Trophoblast cell (in vitro differentiated cells and primary cell): ENCODE results near the gene PTPRN2.

Source experiments
- DNase-seq, 2 donors: peaks; one replicate each; pipeline ENCODE4 v3.0.0-alpha.2; 2016
- H2AFZ ChIP-seq: 2 replicates; pipeline ENCODE4 v1.6.1; 2013; ENCODE audit warnings: low read length, moderate library complexity, mild to moderate bottlenecking; ENCODE audit not compliant: insufficient read depth, poor library complexity
- H2AK5ac ChIP-seq: 2 replicates; pipeline ENCODE4 v1.6.1; 2013; ENCODE audit warnings: mild to moderate bottlenecking, low read length
- H2BK120ac ChIP-seq: 2 replicates; pipeline ENCODE4 v1.6.1; 2013; ENCODE audit warnings: low read length, mild to moderate bottlenecking, moderate library complexity; ENCODE audit not compliant: insufficient read depth, poor library complexity
- H2BK12ac ChIP-seq: 2 replicates; pipeline ENCODE4 v1.6.1; 2013; ENCODE audit warnings: mild to moderate bottlenecking, low read length, moderate library complexity
- H2BK5ac ChIP-seq: 2 replicates; pipeline ENCODE4 v1.6.1; 2013; ENCODE audit warnings: low read length, low read depth, moderate library complexity, mild to moderate bottlenecking; ENCODE audit not compliant: poor library complexity
- H3K14ac ChIP-seq: 2 replicates; pipeline ENCODE4 v1.6.1; 2013; ENCODE audit warnings: mild to moderate bottlenecking, low read length
- H3K18ac ChIP-seq: 2 replicates; pipeline ENCODE4 v1.6.1; 2013; ENCODE audit warnings: mild to moderate bottlenecking, low read length
- H3K23ac ChIP-seq: 2 replicates; pipeline ENCODE4 v1.6.1; 2013; ENCODE audit warnings: low read length
- H3K27ac ChIP-seq: 2 replicates; pipeline ENCODE4 v1.5.1; 2013; ENCODE audit warnings: low read depth, mild to moderate bottlenecking, inconsistent platforms, low read length, moderate library complexity
- H3K27me3 ChIP-seq: 2 replicates; pipeline ENCODE4 v1.6.1; 2013; ENCODE audit warnings: inconsistent platforms, mild to moderate bottlenecking, low read length, moderate library complexity; ENCODE audit not compliant: insufficient read depth
- H3K36me3 ChIP-seq, 2 experiments: 1 replicate in 1 of 2; 2 replicates in 1 of 2; pipeline ENCODE4 v1.6.1; 2013; ENCODE audit warnings: low read length in 2 of 2, mild to moderate bottlenecking in 2 of 2, moderate library complexity in 1 of 2; ENCODE audit not compliant: insufficient read depth in 2 of 2, control insufficient read depth in 1 of 2
- H3K4ac ChIP-seq: 2 replicates; pipeline ENCODE4 v1.6.1; 2013; ENCODE audit warnings: low read depth, mild to moderate bottlenecking, low read length, moderate library complexity
- H3K4me1 ChIP-seq, 2 experiments: 1 replicate in 1 of 2; 2 replicates in 1 of 2; pipeline ENCODE4 v1.6.1; 2013; ENCODE audit warnings: low read length in 2 of 2, mild to moderate bottlenecking in 2 of 2, moderate library complexity in 1 of 2; ENCODE audit not compliant: insufficient read depth in 2 of 2, control insufficient read depth in 1 of 2
- H3K4me2 ChIP-seq: 2 replicates; pipeline ENCODE4 v1.6.1; 2013; ENCODE audit warnings: inconsistent platforms, mild to moderate bottlenecking, low read length, moderate library complexity
- H3K4me3 ChIP-seq: 2 replicates; pipeline ENCODE4 v1.5.1; 2013; ENCODE audit warnings: mild to moderate bottlenecking, low read depth, low read length, inconsistent platforms
- H3K79me1 ChIP-seq: one replicate; pipeline ENCODE4 v1.6.1; 2013; ENCODE audit warnings: low read length
- H3K79me2 ChIP-seq: 2 replicates; pipeline ENCODE4 v1.6.1; 2013; ENCODE audit warnings: low read length, mild to moderate bottlenecking; ENCODE audit not compliant: control insufficient read depth, insufficient read depth, poor library complexity
- H3K9ac ChIP-seq: 2 replicates; pipeline ENCODE4 v1.6.1; 2013; ENCODE audit warnings: mild to moderate bottlenecking, low read length
- H3K9me3 ChIP-seq: 2 replicates; pipeline ENCODE4 v1.6.1; 2013; ENCODE audit warnings: low read depth, mild to moderate bottlenecking, control low read depth, inconsistent platforms, low read length; ENCODE audit not compliant: insufficient read depth
- H4K12ac ChIP-seq: 2 replicates; pipeline ENCODE4 v1.6.1; 2013; ENCODE audit warnings: low read depth, mild to moderate bottlenecking, low read length, moderate library complexity
- H4K8ac ChIP-seq: 2 replicates; pipeline ENCODE4 v1.6.1; 2013; ENCODE audit warnings: low read depth, mild to moderate bottlenecking, low read length, moderate library complexity
- H4K91ac ChIP-seq: one replicate; pipeline ENCODE4 v1.6.1; 2013; ENCODE audit warnings: low read depth, mild to moderate bottlenecking, low read length, moderate library complexity
- WGBS: extraction: QIAGEN DNeasy Blood & Tissue Kit; methylation state at CpG from one replicate; pipeline ENCODE4 v1.1.7; 2013; ENCODE audit warnings: missing lambda C conversion rate; ENCODE audit not compliant: insufficient read length, insufficient coverage; ENCODE audit errors: extremely low coverage; 5-methylcytosine and 5-hydroxymethylcytosine counted together

Gene PTPRN2

GRCh38 chr7:158145370-158145769, 442.3 kb downstream of the PTPRN2 start:
- Histone ChIP-seq H2AK5ac (no peak overlapping the region), H4K8ac (no peak overlapping the region), H3K9ac (no peak overlapping the region), H3K18ac (no peak overlapping the region), H3K23ac (no peak overlapping the region), H2AFZ (no peak overlapping the region), H3K27ac (no peak overlapping the region), H3K14ac (no peak overlapping the region), H3K4me2 (no peak overlapping the region), H3K4ac (no peak overlapping the region), H3K36me3 (peaks cover 0 to 2% of the 10 kb centered on the region in 2 experiments), H3K4me1 (no peaks in the 10 kb centered on the region), H2BK12ac (no peak overlapping the region), H2BK5ac (no peak overlapping the region), H4K12ac (no peak overlapping the region), H3K27me3 (no peaks in the 10 kb centered on the region), H2BK120ac (no peak overlapping the region), H3K79me2 (no peaks in the 10 kb centered on the region), H3K9me3 (peaks cover 66% of the 10 kb centered on the region), H4K91ac (no peak overlapping the region), H3K4me3 (no peak overlapping the region), H3K79me1 (no peaks in the 10 kb centered on the region)
- no peak for DNase-seq
- no CpG with 5 or more reads among the region's 13 CpGs for WGBS

GRCh38 chr7:158143196-158144120, 444.2 kb downstream of the PTPRN2 start:
- Histone ChIP-seq H3K23ac (no peak overlapping the region), H3K9me3 (peaks cover 69% of the 10 kb centered on the region), H3K4me1 (no peaks in the 10 kb centered on the region), H3K79me2 (no peaks in the 10 kb centered on the region), H3K27ac (no peak overlapping the region), H4K8ac (no peak overlapping the region), H3K18ac (no peak overlapping the region), H2AK5ac (no peak overlapping the region), H3K79me1 (no peaks in the 10 kb centered on the region), H2BK120ac (no peak overlapping the region), H3K4ac (no peak overlapping the region), H2BK12ac (no peak overlapping the region), H2BK5ac (no peak overlapping the region), H4K12ac (no peak overlapping the region), H4K91ac (no peak overlapping the region), H3K9ac (no peak overlapping the region), H3K14ac (no peak overlapping the region), H3K27me3 (no peaks in the 10 kb centered on the region), H3K4me2 (no peak overlapping the region), H3K4me3 (no peak overlapping the region), H3K36me3 (no peaks in the 10 kb centered on the region), H2AFZ (no peak overlapping the region)
- DNase-seq: no peak
- WGBS: no CpG with 5 or more reads among the region's 34 CpGs

- DNase-seq: no peak
- peaks cover 70% of the 10 kb centered on the region for H3K9me3 ChIP-seq
- no CpG with 5 or more reads among the region's 12 CpGs for WGBS
Observed at GRCh38 chr7:158142657-158143056, 445.0 kb downstream of the PTPRN2 start.

GRCh38 chr7:158141806-158142518, 445.7 kb downstream of the PTPRN2 start:
- Histone ChIP-seq H3K79me1 (no peaks in the 10 kb centered on the region), H3K23ac (no peak overlapping the region)
- no CpG with 5 or more reads among the region's 39 CpGs for WGBS

More at GRCh38 chr7:158142657-158143056, 445.0 kb downstream of the PTPRN2 start:
- Histone ChIP-seq H3K23ac (no peak overlapping the region), H2BK5ac (no peak overlapping the region), H3K4me3 (no peak overlapping the region), H4K8ac (no peak overlapping the region), H3K27ac (no peak overlapping the region), H2AFZ (no peak overlapping the region), H3K79me2 (no peaks in the 10 kb centered on the region), H3K27me3 (no peaks in the 10 kb centered on the region), H4K12ac (no peak overlapping the region), H3K4ac (no peak overlapping the region), H3K14ac (no peak overlapping the region), H3K18ac (no peak overlapping the region), H3K79me1 (no peaks in the 10 kb centered on the region), H3K36me3 (no peaks in the 10 kb centered on the region), H2BK120ac (no peak overlapping the region), H3K4me1 (no peaks in the 10 kb centered on the region), H2AK5ac (no peak overlapping the region), H3K9ac (no peak overlapping the region), H4K91ac (no peak overlapping the region), H3K4me2 (no peak overlapping the region), H2BK12ac (no peak overlapping the region)

More at GRCh38 chr7:158141806-158142518, 445.7 kb downstream of the PTPRN2 start:
- no peak overlapping the region for H4K12ac ChIP-seq
- H2AK5ac ChIP-seq: no peak overlapping the region
- H2BK120ac ChIP-seq: no peak overlapping the region
- H3K4ac ChIP-seq: no peak overlapping the region
- H3K79me2 ChIP-seq: no peaks in the 10 kb centered on the region
- no peak overlapping the region for H3K18ac ChIP-seq
- no peak for DNase-seq
- H3K9me3 ChIP-seq: peaks cover 68% of the 10 kb centered on the region
- no peak overlapping the region for H3K14ac ChIP-seq
- no peaks in the 10 kb centered on the region for H3K36me3 ChIP-seq
- no peak overlapping the region for H4K8ac ChIP-seq
- H3K27me3 ChIP-seq: no peaks in the 10 kb centered on the region
- no peaks in the 10 kb centered on the region for H3K4me1 ChIP-seq
- no peak overlapping the region for H4K91ac ChIP-seq
- no peak overlapping the region for H2BK5ac ChIP-seq
- H2AFZ ChIP-seq: no peak overlapping the region
- H3K4me3 ChIP-seq: peak overlapping the region; percentile 25
- no peak overlapping the region for H3K27ac ChIP-seq
- no peak overlapping the region for H3K9ac ChIP-seq
- H2BK12ac ChIP-seq: no peak overlapping the region
- H3K4me2 ChIP-seq: no peak overlapping the region
